Spinal cord (tissue), 10 donors: ENCODE measurements around the gene OR4D1. TPM values are rescaled to one million over a fixed set of nuclear protein-coding genes. Genes with fewer than 3 reads are reported as not detected.
A peak's percentile ranks its signal among the peaks of the same experiment; 100 is the strongest.

Source experiments
- DNase-seq, 6 donors: peaks; one replicate each; pipeline versions ENCODE4 v3.0.0 to v3.0.0-alpha.2; 2013 to 2015; ENCODE audit warnings: low spot score in 6 of 6, low read depth in 4 of 6
- H3K27ac ChIP-seq: one replicate; pipeline ENCODE4 v1.5.1; 2013; ENCODE audit warnings: low read depth, low read length, control low read depth
- H3K27me3 ChIP-seq: one replicate; pipeline ENCODE4 v1.6.1; 2013; ENCODE audit warnings: low read length; ENCODE audit not compliant: control insufficient read depth, insufficient read depth
- H3K36me3 ChIP-seq: one replicate; pipeline ENCODE4 v1.6.1; 2013; ENCODE audit warnings: low read length; ENCODE audit not compliant: control insufficient read depth, insufficient read depth
- H3K4me1 ChIP-seq: one replicate; pipeline ENCODE4 v1.6.1; 2013; ENCODE audit warnings: low read length; ENCODE audit not compliant: control insufficient read depth, insufficient read depth
- H3K4me3 ChIP-seq: one replicate; pipeline ENCODE4 v1.5.1; 2013; ENCODE audit warnings: low read depth, low read length, control low read depth
- H3K9me3 ChIP-seq: one replicate; pipeline ENCODE4 v1.6.1; 2013; ENCODE audit warnings: low read length; ENCODE audit not compliant: control insufficient read depth, insufficient read depth
- WGBS: methylation state at CpG from one replicate; pipeline ENCODE4 v1.1.5; 2013; ENCODE audit warnings: missing lambda C conversion rate; ENCODE audit not compliant: insufficient coverage; 5-methylcytosine and 5-hydroxymethylcytosine counted together
- polyA plus RNA-seq, 2 donors: library from polyadenylated mRNA; unstranded; fragments of 120-200 nt; gene quantifications; one replicate each; pipeline ENCODE4 v1.2.1, GENCODE V29; 2013; ENCODE audit not compliant: insufficient read length in 2 of 2
- total RNA-seq, 2 donors: library from RNA; depleted of rRNA in 1 of 2; stranded (reverse); fragments of 120-200 nt in 1 of 2; fragments of >200 nt in 1 of 2; gene quantifications; one replicate each; pipeline versions ENCODE4 v1.2.3 to v1.2.4, GENCODE V29; 2013 to 2014
- donor health status: healthy.

Gene OR4D1
- total and polyA plus RNA-seq, 4 donors, result 0.06 to 0.20 (median 0.18) TPM

DNA sequence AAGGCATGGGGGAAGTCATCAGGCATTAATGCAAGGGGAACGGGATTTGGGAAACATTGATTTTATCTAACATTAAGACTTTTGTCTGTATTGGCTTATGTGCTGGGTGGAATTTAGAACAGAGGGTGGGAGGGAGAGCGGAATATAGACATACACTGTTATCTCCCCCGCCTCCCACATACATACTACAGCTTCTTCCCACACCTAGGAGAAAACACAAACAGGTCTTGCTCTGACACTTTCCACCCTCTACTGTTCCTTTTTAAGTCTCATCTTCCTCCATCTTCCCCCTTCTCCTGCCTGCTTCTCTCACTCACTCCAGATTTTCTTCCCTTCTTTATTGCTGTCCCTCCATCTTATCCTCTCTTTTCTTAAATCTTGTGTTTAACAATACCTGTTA lies 425 bp downstream of the OR4D1 start:
- peaks cover 9% of the 10 kb centered on the region for H3K9me3 ChIP-seq
- no peaks in the 10 kb centered on the region for H3K4me1 ChIP-seq
- DNase-seq, result no peak
- H3K4me3 ChIP-seq, result no peak overlapping the region
- no peaks in the 10 kb centered on the region for H3K36me3 ChIP-seq
- H3K27me3 ChIP-seq, result peaks cover 24% of the 10 kb centered on the region
- WGBS, result 80% methylated on average over 1 of the region's 3 CpGs
- no peak overlapping the region for H3K27ac ChIP-seq

DNA sequence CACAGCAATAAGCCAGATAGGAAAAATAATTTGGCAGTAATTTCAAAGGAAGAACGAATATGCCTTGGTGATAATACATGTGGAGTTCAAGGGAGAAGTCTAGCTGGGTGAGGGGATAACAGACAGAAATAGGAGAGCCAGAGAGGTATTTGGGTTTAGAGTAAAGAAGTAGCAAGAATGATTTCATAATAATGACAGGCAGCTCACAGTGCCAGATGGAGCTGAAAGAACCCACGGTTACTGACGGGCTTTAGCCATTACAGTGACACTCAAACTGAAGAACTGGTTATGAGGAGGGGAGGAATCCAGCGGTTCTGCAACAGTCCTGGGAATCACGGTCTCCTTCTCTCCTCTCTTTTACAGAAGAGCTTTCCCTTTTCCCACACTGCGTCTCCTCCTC lies 2.2 kb downstream of the OR4D1 start:
- Histone ChIP-seq H3K36me3 (no peaks in the 10 kb centered on the region), H3K27ac (no peak overlapping the region), H3K4me1 (no peaks in the 10 kb centered on the region), H3K27me3 (peaks cover 29% of the 10 kb centered on the region), H3K9me3 (peaks cover 3% of the 10 kb centered on the region), H3K4me3 (no peak overlapping the region)
- 67% methylated on average over 1 of the region's 6 CpGs for WGBS
- no peak for DNase-seq

DNA sequence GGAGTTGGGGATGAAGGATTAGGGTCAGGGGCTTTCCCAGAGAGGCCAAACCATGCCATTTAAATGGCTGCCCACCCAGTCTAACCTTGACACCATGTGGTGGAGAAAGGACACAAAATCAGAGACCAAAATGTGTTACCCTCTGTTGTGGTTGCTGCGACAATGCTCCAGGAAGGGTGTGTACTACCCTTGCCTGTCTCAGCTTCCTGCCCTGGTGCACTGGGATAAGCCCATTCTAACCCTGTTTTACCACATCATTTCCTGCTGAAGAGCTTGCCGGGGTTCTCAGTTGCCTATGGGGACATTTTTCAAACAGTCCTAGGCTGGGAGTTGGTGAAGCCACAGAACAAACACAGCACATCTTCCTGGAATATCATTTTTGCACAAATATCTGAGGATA lies 4.9 kb downstream of the OR4D1 start:
- no peaks in the 10 kb centered on the region for H3K9me3 ChIP-seq
- peaks cover 47% of the 10 kb centered on the region for H3K27me3 ChIP-seq
- H3K27ac ChIP-seq, result no peak overlapping the region
- H3K4me3 ChIP-seq, result no peak overlapping the region
- DNase-seq, result no peak
- 76% methylated on average over 2 of the region's 2 CpGs for WGBS
- H3K4me1 ChIP-seq, result peaks cover 11% of the 10 kb centered on the region
- no peaks in the 10 kb centered on the region for H3K36me3 ChIP-seq

DNA sequence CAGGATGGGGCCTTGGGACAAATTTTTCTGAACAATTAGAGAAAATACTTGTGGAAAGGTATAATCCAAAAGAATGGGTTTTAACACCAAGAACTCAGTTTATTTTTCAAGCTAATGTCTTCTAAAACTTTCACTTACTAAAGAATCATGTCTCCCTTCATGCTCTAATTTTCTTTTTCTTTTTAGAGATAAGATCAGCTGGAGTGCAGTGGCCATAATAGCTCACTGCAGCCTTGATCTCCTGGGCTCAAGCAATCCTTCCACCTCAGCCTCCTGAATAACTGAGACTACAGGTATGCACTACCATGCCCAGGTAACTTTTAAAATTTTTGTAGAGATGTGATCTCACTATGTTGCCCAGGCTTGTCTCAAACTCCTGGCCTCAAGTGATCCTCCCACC lies 5.5 kb downstream of the OR4D1 start:
- peaks cover 47% of the 10 kb centered on the region for H3K27me3 ChIP-seq
- no peak overlapping the region for H3K4me3 ChIP-seq
- peaks cover 11% of the 10 kb centered on the region for H3K4me1 ChIP-seq
- no peaks in the 10 kb centered on the region for H3K9me3 ChIP-seq
- H3K36me3 ChIP-seq, result no peaks in the 10 kb centered on the region
- DNase-seq, result no peak
- H3K27ac ChIP-seq, result no peak overlapping the region

DNA sequence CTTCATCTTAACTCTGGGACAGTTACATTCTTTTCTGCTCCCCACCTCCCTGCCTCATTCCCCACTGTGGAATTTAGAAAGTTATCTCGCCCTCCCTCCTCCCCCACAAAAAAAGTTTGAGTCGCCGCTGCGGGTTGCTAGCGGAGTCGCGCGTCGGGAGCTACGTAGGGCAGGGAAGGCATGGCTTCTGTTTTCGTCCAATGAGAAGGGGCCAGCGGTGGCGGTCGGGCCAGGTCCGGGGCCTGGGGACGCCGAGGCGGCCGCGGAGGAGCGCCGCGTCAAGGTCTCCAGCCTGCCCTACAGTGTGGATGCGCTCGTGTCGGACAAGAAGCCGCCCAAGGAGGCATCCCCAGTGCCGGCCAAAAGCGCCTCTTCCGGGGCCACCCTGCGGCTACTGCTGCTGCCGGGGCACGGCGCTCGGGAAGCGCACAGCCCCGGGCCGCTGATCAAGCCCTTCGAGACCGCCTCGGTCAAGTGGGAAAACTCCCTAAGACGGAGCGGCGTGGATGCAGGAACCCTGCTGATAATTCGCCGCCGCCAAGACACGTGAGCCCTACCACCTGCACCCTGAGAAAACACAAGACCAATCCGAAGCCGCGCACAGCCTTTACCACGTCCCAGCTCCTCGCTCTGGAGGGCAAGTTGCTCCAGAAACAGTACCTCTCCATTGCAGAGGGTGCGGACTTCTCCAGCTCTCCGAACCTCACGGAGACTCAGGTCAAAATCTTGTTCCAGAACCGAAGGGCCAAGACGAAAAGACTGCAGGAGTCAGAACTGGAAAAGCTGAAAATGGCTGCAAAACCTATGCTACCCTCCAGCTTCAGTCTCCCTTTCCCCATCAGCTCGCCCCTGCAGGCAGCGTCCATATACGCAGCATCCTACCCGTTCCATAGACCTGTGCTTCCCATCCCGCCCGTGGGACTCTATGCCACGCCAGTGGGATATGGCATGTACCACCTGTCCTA lies 8.9 kb downstream of the OR4D1 start:
- DNase-seq, result peak; percentile 15 to 88 (median 27)
- Histone ChIP-seq H3K9me3 (no peaks in the 10 kb centered on the region), H3K4me3 (peak overlapping the region; percentile 36), H3K27ac (no peak overlapping the region), H3K4me1 (peaks cover 11% of the 10 kb centered on the region), H3K27me3 (peaks cover 36% of the 10 kb centered on the region), H3K36me3 (no peaks in the 10 kb centered on the region)
- WGBS, result under 1% methylated on average over 64 of the region's 65 CpGs

DNA sequence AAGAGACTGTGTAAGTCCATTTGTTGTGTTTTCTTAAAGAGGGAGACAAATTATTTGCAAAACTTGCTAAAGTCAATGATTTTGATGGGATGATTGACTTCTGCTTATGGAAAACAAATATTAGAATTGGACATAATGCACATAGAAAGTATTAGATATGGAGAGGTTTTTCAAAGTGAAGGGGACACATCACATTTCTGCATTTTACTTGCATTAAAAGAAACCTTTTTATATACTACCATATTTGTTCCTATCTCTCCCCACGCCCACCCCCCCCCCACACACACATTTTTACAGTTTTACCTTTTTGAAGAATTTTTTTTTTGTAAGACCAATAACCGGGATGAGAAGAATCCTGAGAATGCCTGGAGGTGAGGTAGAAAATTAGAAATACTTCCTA lies 10.0 kb downstream of the OR4D1 start:
- peaks cover 32% of the 10 kb centered on the region for H3K27me3 ChIP-seq
- no peak overlapping the region for H3K27ac ChIP-seq
- no peaks in the 10 kb centered on the region for H3K9me3 ChIP-seq
- WGBS, result no CpG with 5 or more reads among the region's 2 CpGs
- H3K4me3 ChIP-seq, result no peak overlapping the region
- DNase-seq, result no peak
- H3K4me1 ChIP-seq, result peaks cover 11% of the 10 kb centered on the region
- no peaks in the 10 kb centered on the region for H3K36me3 ChIP-seq

DNA sequence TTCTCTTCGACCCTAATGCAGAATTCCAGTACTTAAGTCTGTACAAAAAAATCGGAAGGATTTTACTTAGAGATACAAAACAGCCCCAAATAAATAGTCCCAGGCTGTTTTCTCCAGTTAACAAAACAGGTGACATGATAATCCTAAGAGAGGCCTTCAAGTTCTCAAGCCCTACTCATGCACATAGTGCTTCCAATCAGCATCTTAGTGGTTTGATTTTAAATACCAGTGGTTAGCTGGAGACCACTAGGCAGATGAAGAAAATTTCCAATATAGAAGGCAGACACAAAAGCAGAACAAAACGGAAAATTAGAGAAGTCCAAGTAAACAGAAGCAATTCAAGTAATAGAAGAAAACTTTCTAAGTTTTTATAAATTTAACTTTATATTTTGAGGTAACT lies 13.4 kb downstream of the OR4D1 start:
- Histone ChIP-seq H3K27me3 (peaks cover 29% of the 10 kb centered on the region), H3K4me1 (peaks cover 11% of the 10 kb centered on the region), H3K27ac (no peak overlapping the region), H3K9me3 (no peaks in the 10 kb centered on the region), H3K4me3 (no peak overlapping the region), H3K36me3 (no peaks in the 10 kb centered on the region)
- WGBS, result 92% methylated on average over 2 of the region's 3 CpGs
- no peak for DNase-seq

DNA sequence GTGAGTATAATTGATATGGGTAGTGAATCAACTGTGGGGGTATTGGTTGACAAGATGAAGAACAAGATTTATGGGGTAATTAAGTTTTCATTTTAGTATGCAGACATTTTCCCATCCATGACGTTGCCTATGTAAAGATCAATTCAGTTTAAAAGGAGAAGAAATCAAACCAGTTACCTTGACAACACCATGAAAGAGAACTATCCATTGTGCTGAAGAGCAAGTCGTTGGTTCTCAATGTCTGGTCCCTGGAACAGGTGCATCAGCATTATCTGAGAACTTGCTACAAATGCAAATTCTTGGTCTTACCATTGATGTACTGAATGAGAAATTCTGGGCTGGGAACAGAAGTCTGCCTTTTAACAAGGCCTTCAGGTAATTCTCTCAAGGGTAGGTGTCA lies 17.8 kb downstream of the OR4D1 start:
- peak in 1 of 6 donors; percentile 2 for DNase-seq
- H3K36me3 ChIP-seq, result no peaks in the 10 kb centered on the region
- no CpG with 5 or more reads among the region's 2 CpGs for WGBS
- H3K27ac ChIP-seq, result no peak overlapping the region
- no peak overlapping the region for H3K4me3 ChIP-seq
- no peaks in the 10 kb centered on the region for H3K4me1 ChIP-seq
- H3K9me3 ChIP-seq, result no peaks in the 10 kb centered on the region
- H3K27me3 ChIP-seq, result peaks cover 19% of the 10 kb centered on the region

DNA sequence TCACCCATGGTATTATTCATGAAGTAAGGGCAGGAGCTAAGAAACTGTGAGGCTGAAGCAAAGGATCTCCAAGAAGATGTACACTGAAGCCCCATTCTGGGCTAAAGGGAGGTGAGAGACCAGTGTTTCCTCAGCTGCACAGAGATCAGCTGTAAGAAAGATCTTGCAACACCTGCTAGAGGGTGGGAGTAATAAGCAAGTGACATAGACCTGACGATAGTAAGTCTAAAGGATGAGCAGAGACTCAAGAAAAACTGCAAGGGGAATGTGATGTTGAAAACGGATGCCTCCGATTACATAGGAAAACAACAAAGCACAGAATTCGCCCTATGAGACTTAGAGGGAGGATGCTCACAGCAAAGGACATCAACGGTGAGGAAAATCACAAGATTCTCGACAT lies 18.5 kb downstream of the OR4D1 start, which contains the start of gene OR4D2:
OR4D2 (plus strand) TSS at position 301 of the 400 bp plus-strand sequence. CDS start 2,674 bp downstream, outside the sequence.
- no peaks in the 10 kb centered on the region for H3K9me3 ChIP-seq
- 72% methylated on average over 3 of the region's 6 CpGs for WGBS
- no peak for DNase-seq
- H3K36me3 ChIP-seq, result no peaks in the 10 kb centered on the region
- H3K4me1 ChIP-seq, result no peaks in the 10 kb centered on the region
- no peak within 1 kb of the TSS for H3K4me3 ChIP-seq
- no peak within 1 kb of the TSS for H3K27ac ChIP-seq
- peaks cover 19% of the 10 kb centered on the region for H3K27me3 ChIP-seq

DNA sequence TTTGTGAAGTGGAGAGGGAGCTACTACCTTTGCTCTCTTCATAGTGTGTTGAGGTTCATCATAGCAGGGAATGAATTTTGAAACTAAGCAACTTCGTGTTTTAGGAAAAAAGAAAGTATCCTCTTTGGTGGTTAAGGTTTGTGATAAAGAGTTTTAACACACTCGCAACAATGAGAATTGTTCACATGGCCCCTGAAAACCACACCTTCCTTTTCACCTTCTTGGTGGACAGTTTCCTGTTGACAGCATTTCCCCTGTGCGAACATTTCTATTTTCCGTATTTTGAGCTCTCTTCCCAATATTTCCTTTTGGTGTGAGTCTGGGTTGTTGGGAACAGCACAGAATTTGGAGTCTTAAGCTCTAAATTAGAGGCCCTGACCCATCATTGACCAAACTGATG lies 22.4 kb downstream of the OR4D1 start:
- WGBS, result no CpG with 5 or more reads among the region's 4 CpGs
- Histone ChIP-seq H3K27ac (no peak overlapping the region), H3K36me3 (no peaks in the 10 kb centered on the region), H3K4me1 (no peaks in the 10 kb centered on the region), H3K9me3 (no peaks in the 10 kb centered on the region), H3K27me3 (peaks cover 9% of the 10 kb centered on the region), H3K4me3 (no peak overlapping the region)
- no peak for DNase-seq
